Right forelimb (tissue), 1 donor: Measurements from ENCODE around the gene SLC6A6.

Experiments
- DNase-seq: peaks from one replicate; pipeline ENCODE4 v3.0.0-alpha.2; 2018

SLC6A6 gene

GRCh38 chr3:14402304-14402811 lies at the start of gene SLC6A6:
TSS of gene SLC6A6 (plus strand) at chr3:14402606. CDS start at chr3:14443635, 41,029 bp downstream.
- DNase-seq = peak; percentile 94

- no peak for DNase-seq
Observed at GRCh38 chr3:14353502-14353901, 48.9 kb upstream of the SLC6A6 start.

- DNase-seq = no peak
Observed at GRCh38 chr3:14357463-14357862, 44.9 kb upstream of the SLC6A6 start.

GRCh38 chr3:14358426-14359211 lies 43.8 kb upstream of the SLC6A6 start:
- peak; percentile 63 for DNase-seq

GRCh38 chr3:14359348-14359747 lies 43.1 kb upstream of the SLC6A6 start:
- DNase-seq = no peak

- no peak for DNase-seq
Observed at GRCh38 chr3:14360123-14360881, 42.1 kb upstream of the SLC6A6 start.

GRCh38 chr3:14361068-14361677 lies 41.2 kb upstream of the SLC6A6 start:
- no peak for DNase-seq

- DNase-seq = no peak
Observed at GRCh38 chr3:14362890-14363289, 39.5 kb upstream of the SLC6A6 start.

GRCh38 chr3:14363379-14363778 lies 39.0 kb upstream of the SLC6A6 start:
- DNase-seq = no peak

GRCh38 chr3:14363991-14364390 lies 38.4 kb upstream of the SLC6A6 start:
- no peak for DNase-seq

- DNase-seq = no peak
Observed at GRCh38 chr3:14364580-14365292, 37.7 kb upstream of the SLC6A6 start.

- DNase-seq = no peak
Observed at GRCh38 chr3:14366248-14366647, 36.2 kb upstream of the SLC6A6 start.

GRCh38 chr3:14366915-14367823 lies 35.2 kb upstream of the SLC6A6 start:
- DNase-seq = no peak

GRCh38 chr3:14368146-14368545 lies 34.3 kb upstream of the SLC6A6 start:
- no peak for DNase-seq

- DNase-seq = no peak
Observed at GRCh38 chr3:14368885-14369284, 33.5 kb upstream of the SLC6A6 start.

- no peak for DNase-seq
Observed at GRCh38 chr3:14369675-14370669, 32.4 kb upstream of the SLC6A6 start.

GRCh38 chr3:14370720-14371572 lies 31.5 kb upstream of the SLC6A6 start:
- DNase-seq = no peak

GRCh38 chr3:14371573-14372474 lies 30.6 kb upstream of the SLC6A6 start:
- DNase-seq = peak; percentile 65
